ENCODE data around the gene FAM193B.

The FAM193B gene

DNA sequence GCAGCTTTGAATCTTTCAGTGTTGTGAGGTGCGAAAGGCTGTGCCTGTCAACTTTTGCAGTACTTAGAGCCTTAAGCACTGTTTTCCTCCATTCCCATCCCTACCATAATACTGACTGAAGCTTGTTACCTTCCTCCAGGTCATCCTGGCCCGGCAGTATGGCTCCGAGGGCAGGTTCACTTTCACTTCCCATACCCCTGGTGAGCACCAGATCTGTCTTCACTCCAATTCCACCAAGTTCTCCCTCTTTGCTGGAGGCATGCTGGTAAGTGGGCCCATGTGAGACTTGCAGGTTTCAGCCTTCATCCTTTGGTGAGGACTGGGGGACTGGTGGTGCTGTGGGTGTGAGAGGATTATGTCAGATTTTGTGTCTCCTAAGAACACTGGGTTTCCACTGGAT, 39.1 kb upstream of the FAM193B start:
- H3K4me3 ChIP-seq (ENCODE audit: low read depth, low read length), result peak overlapping the region; percentile 94
- TF ChIP-seq, protein P1, sequence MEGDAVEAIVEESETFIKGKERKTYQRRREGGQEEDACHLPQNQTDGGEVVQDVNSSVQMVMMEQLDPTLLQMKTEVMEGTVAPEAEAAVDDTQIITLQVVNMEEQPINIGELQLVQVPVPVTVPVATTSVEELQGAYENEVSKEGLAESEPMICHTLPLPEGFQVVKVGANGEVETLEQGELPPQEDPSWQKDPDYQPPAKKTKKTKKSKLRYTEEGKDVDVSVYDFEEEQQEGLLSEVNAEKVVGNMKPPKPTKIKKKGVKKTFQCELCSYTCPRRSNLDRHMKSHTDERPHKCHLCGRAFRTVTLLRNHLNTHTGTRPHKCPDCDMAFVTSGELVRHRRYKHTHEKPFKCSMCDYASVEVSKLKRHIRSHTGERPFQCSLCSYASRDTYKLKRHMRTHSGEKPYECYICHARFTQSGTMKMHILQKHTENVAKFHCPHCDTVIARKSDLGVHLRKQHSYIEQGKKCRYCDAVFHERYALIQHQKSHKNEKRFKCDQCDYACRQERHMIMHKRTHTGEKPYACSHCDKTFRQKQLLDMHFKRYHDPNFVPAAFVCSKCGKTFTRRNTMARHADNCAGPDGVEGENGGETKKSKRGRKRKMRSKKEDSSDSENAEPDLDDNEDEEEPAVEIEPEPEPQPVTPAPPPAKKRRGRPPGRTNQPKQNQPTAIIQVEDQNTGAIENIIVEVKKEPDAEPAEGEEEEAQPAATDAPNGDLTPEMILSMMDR (IDR thresholded peaks at IDR 0.05; ENCODE audit: low read depth, low read length), result no peak

DNA sequence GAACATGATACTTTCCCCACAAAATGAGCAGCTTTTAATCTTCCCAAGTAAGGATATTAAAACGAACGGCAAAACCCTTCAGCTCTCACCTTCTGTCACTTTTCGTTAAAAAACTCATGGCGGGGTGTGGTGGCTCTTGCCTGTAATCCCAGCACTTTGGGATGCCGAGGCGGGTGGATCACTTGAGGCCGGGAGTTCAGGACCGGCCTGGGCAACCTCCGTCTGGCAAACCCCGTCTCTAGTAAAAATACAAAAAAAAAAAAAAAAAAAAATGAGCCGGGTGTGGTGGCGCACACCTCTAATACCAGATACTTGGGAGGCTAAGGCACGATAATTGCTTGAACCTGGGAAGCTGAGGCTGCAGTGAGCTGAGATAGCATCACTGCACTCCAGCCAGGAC, 38.5 kb upstream of the FAM193B start:
- TF ChIP-seq, protein P1 (IDR thresholded peaks at IDR 0.05; ENCODE audit: low read depth, low read length), result no peak
- peak overlapping the region; percentile 94 for H3K4me3 ChIP-seq (ENCODE audit: low read depth, low read length)

DNA sequence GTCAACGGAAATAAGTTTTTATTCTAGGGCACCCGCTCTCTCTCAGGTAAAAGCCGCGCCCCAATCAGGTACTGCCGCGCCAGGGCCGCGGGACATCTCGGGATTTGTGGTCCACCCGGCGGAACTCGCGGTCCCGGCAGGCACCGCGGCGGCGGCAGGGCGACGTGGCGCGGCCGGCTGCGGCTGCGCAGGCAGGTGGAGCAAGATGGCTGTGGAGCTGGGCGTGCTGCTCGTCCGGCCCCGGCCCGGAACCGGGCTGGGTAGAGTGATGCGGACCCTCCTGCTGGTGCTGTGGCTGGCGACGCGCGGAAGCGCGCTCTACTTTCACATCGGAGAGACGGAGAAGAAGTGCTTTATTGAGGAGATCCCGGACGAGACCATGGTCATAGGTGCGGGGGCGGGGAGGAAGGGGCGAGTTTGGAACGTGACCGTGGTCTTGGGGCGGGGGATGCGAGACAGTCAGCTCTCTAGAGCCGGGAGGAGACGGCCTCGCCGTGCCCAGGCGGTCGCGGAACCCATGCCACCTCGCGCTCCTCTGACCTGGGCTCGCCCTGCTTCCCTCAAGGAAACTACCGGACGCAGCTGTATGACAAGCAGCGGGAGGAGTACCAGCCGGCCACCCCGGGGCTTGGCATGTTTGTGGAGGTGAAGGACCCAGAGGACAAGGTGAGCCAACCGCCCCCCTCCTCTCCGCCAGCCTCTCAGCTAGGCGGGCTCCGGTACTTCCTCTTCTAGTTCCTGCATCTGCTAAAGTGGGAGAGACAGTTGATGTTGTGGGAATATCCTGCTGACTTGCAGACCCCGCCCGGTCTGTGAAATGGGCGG, 37.9 kb upstream of the FAM193B start, which contains the start of gene TMED9:
TMED9 (plus strand) TSS at position 194 of the 825 bp plus-strand sequence; CDS start at position 206, 12 bp downstream.
- H3K4me3 ChIP-seq (ENCODE audit: low read depth, low read length), result peak within 1 kb of the TSS; percentile 94
- TF ChIP-seq, protein P1 (IDR thresholded peaks at IDR 0.05; ENCODE audit: low read depth, low read length), result no peak

DNA sequence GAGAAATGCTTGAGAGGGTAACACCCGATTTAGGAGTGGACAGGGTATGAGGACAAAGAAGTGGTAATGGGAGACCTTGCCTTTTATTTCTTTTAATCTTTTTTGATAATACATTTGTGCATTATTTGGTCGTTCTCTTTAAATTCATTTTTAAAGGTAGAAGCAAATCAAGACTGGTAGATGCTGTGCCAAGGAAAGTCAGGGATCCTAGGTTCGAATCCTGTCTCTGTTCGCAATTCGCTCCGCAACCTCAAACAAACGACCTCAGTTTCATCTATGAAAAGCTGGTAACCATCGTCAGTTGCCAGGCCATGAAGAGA, 37.3 kb upstream of the FAM193B start:
- TF ChIP-seq, protein P1 (IDR thresholded peaks at IDR 0.05; ENCODE audit: low read depth, low read length), result no peak
- H3K4me3 ChIP-seq (ENCODE audit: low read depth, low read length), result peak overlapping the region; percentile 94

DNA sequence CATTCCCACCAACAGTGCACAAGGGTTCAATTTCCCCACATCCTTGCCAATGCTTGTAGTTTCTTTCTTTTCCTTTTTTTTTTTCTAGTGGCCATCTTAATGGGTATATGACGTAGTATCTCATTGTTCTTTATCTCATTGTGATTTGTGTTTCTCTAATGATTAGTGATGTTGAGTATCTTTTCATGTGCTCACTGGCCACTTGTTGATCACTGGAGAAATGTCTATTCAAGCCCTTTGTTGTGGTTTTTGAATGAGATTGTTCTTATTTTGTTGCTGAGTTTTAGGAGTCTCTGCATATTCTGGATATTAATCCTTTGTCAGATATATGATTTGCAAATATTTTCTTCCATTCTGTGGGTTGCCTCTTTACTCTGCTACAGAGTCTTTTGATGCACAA, 36.0 kb upstream of the FAM193B start:
- no peak overlapping the region for H3K4me3 ChIP-seq (ENCODE audit: low read depth, low read length)
- TF ChIP-seq, protein P1 (IDR thresholded peaks at IDR 0.05; ENCODE audit: low read depth, low read length), result no peak

DNA sequence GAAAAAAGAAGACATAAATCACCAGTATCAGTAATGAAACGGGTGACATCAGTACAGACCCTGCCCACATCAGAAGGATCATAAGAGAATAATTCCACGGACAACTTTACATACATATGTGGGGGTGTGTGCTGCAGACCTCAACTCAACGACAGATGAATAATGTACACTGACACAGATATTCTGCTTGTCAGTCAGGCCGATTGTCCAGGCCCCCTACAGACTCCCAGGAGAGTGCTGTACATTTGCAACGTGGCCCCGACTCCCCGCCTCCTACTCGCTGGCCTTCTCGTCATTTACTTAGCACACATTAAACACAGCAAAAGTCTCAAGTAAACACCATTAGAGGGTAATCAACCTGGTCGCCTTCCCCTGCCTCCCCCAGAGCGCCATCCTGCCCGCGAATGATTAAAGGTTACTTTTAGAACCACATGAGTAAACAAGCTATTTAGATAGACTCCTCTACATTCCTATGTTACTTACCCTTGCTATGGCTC, 34.1 kb upstream of the FAM193B start:
- H3K4me3 ChIP-seq (ENCODE audit: low read depth, low read length), result no peak overlapping the region
- TF ChIP-seq, protein P1 (IDR thresholded peaks at IDR 0.05; ENCODE audit: low read depth, low read length), result no peak

DNA sequence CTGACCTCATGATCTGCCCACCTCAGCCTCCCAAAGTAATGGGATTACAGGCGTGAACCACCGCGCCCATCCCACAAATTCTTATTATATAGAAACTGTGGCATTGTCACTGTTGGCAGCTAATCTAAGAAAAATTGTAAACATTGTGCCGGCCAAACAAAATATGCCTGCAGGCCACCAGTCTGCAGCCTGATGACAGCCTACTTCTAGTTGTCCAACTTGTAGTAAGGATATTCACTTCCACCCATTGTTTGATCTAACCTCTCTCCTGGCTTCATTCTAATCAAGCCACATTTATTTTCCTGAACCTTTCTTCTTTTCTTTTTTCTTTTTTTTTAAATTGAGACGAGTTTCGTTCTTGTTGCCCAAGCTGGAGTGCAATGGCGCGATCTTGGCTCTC, 24.0 kb upstream of the FAM193B start:
- no peak overlapping the region for H3K4me3 ChIP-seq (ENCODE audit: low read depth, low read length)
- TF ChIP-seq, protein P1 (IDR thresholded peaks at IDR 0.05; ENCODE audit: low read depth, low read length), result no peak
